ENCODE data around the gene RNF123. TPM values are rescaled to one million over a fixed set of nuclear protein-coding genes. Genes with fewer than 3 reads are reported as not detected.
"Not testable (repeated sequence)": the region's sequence is repeated elsewhere in the genome, so short reads cannot be mapped to it uniquely, and the experiment has no call there.

The RNF123 gene
- total RNA-seq, 1 experiment from 2014 or later = 47.1 TPM

GRCh38 chr3:49747792-49748480 lies 58.6 kb downstream of the RNF123 start:
- ATAC-seq (no peak), DNase-seq (ENCODE audit: low spot score) (no peak)
- no peak for TF ChIP-seq ZNF396 (CRISPR knock-in tag; IDR thresholded peaks at IDR 0.05; ENCODE audit: borderline replicate concordance)
- peak; percentile 94 for TF ChIP-seq GABPB1 (CRISPR knock-in tag; IDR thresholded peaks at IDR 0.05)
- no peak for TF ChIP-seq ZNF532 (CRISPR knock-in tag; IDR thresholded peaks at IDR 0.05; ENCODE audit: borderline replicate concordance)
- no peak for TF ChIP-seq SMAD3 (CRISPR knock-in tag; IDR thresholded peaks at IDR 0.05; ENCODE audit: borderline replicate concordance)
- no peak for TF ChIP-seq PRRX2 (CRISPR knock-in tag; IDR thresholded peaks at IDR 0.05)
- TF ChIP-seq ESRRA (CRISPR knock-in tag; IDR thresholded peaks at IDR 0.05; ENCODE audit: borderline replicate concordance) = no peak
- TF ChIP-seq, protein P1, sequence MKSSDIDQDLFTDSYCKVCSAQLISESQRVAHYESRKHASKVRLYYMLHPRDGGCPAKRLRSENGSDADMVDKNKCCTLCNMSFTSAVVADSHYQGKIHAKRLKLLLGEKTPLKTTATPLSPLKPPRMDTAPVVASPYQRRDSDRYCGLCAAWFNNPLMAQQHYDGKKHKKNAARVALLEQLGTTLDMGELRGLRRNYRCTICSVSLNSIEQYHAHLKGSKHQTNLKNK (CRISPR knock-in tag; IDR thresholded peaks at IDR 0.05) = no peak
- TF ChIP-seq TEAD4 (CRISPR knock-in tag; IDR thresholded peaks at IDR 0.05) = no peak
- POLR2A ChIA-PET = interaction anchor here (0.6 kb wide), 1 partner anchor 19 kb away, joined by 5 read pairs; no protein-coding TSS in a partner anchor
- H3K4me3 Mint-ChIP-seq = no peak overlapping the region
- H3K4me1 Mint-ChIP-seq = no peaks in the 10 kb centered on the region
- peak overlapping the region; percentile 85 for H3K27ac Mint-ChIP-seq
- H3K9me3 Mint-ChIP-seq = no peaks in the 10 kb centered on the region
- CTCF ChIA-PET = interaction anchor here (1.2 to 1.5 kb wide), 2 partner anchors 47 to 55 kb away, joined by 4 to 7 read pairs; partner anchors contain the start of gene INKA1
- H3K36me3 Mint-ChIP-seq = peaks cover 17% of the 10 kb centered on the region
- H3K27me3 Mint-ChIP-seq (ENCODE audit: low read depth) = no peaks in the 10 kb centered on the region

- ATAC-seq; H3K27me3 Mint-ChIP-seq (ENCODE audit: low read depth); POLR2A ChIA-PET; DNase-seq (ENCODE audit: low spot score); H3K4me3 Mint-ChIP-seq; H3K27ac Mint-ChIP-seq; H3K9me3 Mint-ChIP-seq; H3K4me1 Mint-ChIP-seq: not testable (repeated sequence)
- H3K36me3 Mint-ChIP-seq = peaks cover 17% of the 10 kb centered on the region
- CTCF ChIA-PET = interaction anchor here (1.2 to 1.5 kb wide), 2 partner anchors 48 to 54 kb away, joined by 4 to 7 read pairs; partner anchors contain the start of gene INKA1
Measured at GRCh38 chr3:49748874-49749273, 59.5 kb downstream of the RNF123 start.

DNA sequence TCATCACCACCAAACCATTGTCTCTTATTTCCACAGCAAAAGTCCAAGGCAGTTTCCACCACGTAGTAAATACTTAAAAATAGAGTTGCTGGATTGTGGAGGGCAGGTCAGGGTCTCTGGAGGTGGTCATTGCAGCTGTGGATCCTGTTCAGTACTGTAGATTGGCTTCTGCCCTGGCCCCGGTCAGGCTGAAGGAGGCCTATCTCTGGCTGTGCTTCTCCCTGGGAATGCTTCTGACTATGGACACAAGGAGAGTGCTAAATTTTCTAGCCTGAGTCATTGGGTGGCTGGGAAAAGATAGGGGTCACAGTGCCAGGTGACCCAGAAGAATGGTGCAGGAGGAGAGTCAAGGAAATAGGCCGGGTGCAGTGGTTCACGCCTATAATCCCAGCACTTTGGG lies 60.7 kb downstream of the RNF123 start:
- ChIA-PET POLR2A (no interaction called here), CTCF (no interaction called here)
- no peaks in the 10 kb centered on the region for H3K9me3 Mint-ChIP-seq
- DNase-seq (ENCODE audit: low spot score) (no peak), ATAC-seq (no peak)
- H3K27ac Mint-ChIP-seq = peak overlapping the region; percentile 51; the same call in 1 of the 2 replicates
- TF ChIP-seq NFE2L1 (CRISPR knock-in tag; IDR thresholded peaks at IDR 0.05) (no peak), ESRRA (CRISPR knock-in tag; IDR thresholded peaks at IDR 0.05; ENCODE audit: borderline replicate concordance) (no peak), NR1H2 (CRISPR knock-in tag; IDR thresholded peaks at IDR 0.05) (no peak), CBFB (CRISPR knock-in tag; IDR thresholded peaks at IDR 0.05; ENCODE audit: low read depth) (no peak), CDX4 (CRISPR knock-in tag; IDR thresholded peaks at IDR 0.05; ENCODE audit: borderline replicate concordance) (no peak), MYBL2 (CRISPR knock-in tag; IDR thresholded peaks at IDR 0.05) (no peak), ZNF138 (CRISPR knock-in tag; conservative IDR thresholded peaks at IDR 0.05) (no peak)
- TF ChIP-seq, protein P1 (CRISPR knock-in tag; IDR thresholded peaks at IDR 0.05) = no peak
- peaks cover 10% of the 10 kb centered on the region for H3K36me3 Mint-ChIP-seq
- H3K4me1 Mint-ChIP-seq = no peaks in the 10 kb centered on the region
- no peaks in the 10 kb centered on the region for H3K27me3 Mint-ChIP-seq (ENCODE audit: low read depth)
- no peak overlapping the region for H3K4me3 Mint-ChIP-seq
